Stomach (tissue), 9 donors: ENCODE results near the gene SCAMP2. TPM values are rescaled to one million over a fixed set of nuclear protein-coding genes. Genes with fewer than 3 reads are reported as not detected.

Experiments used
- DNase-seq, 2 donors: peaks; one replicate each; pipeline versions ENCODE4 v3.0.0 to v3.0.0-alpha.2; 2013 to 2019
- H3K27ac ChIP-seq, 5 donors: fragments of 200-600 bp in 4 of 5; sonication (generic) in 4 of 5; one replicate each; pipeline ENCODE4 v1.5.1; 2013 to 2019; ENCODE audit warnings: mild to moderate bottlenecking in 1 of 5, moderate library complexity in 1 of 5
- H3K27me3 ChIP-seq, 3 donors: fragments of 200-600 bp; sonication (generic); one replicate each; pipeline ENCODE4 v1.5.1; 2017 to 2019; ENCODE audit warnings: mixed run types in 1 of 3
- H3K36me3 ChIP-seq, 4 donors: fragments of 200-600 bp; sonication (generic); 1 replicate in 3 of 4; 2 replicates in 1 of 4; pipeline ENCODE4 v1.5.1; 2016 to 2019
- H3K4me1 ChIP-seq, 4 donors: fragments of 200-600 bp; sonication (generic); one replicate each; pipeline ENCODE4 v1.5.1; 2016 to 2019
- H3K4me3 ChIP-seq, 4 donors: fragments of 200-600 bp; sonication (generic) in 3 of 4; one replicate each; pipeline ENCODE4 v1.5.1; 2016 to 2019; ENCODE audit warnings: mild to moderate bottlenecking in 1 of 4
- H3K9me3 ChIP-seq, 4 donors: fragments of 200-600 bp; sonication (generic); one replicate each; pipeline ENCODE4 v1.5.1; 2016 to 2019
- CTCF ChIP-seq, 7 experiments: fragments of 450-650 bp in 4 of 7; fragments of 200-600 bp in 3 of 7; sonication (generic) in 3 of 7; IDR thresholded peaks; one replicate each; pipeline ENCODE4 v1.5.1; 2016 to 2019; ENCODE audit warnings: antibody characterized with exemption in 7 of 7, control low read depth in 2 of 7, mild to moderate bottlenecking in 1 of 7
- EP300 ChIP-seq: sonication (generic); formaldehyde crosslinking; IDR thresholded peaks from one replicate; pipeline ENCODE4 v1.6.1; 2017; ENCODE audit warnings: antibody characterized with exemption
- POLR2A ChIP-seq, 4 donors: fragments of 450-650 bp; IDR thresholded peaks; one replicate each; pipeline ENCODE4 v1.6.1; 2016; ENCODE audit warnings: antibody characterized with exemption in 4 of 4, control low read depth in 2 of 4, mild to moderate bottlenecking in 1 of 4, moderate library complexity in 1 of 4
- POLR2AphosphoS5 ChIP-seq, 3 donors: sonication (generic); formaldehyde crosslinking; IDR thresholded peaks; one replicate each; pipeline ENCODE4 v1.6.1; 2016; ENCODE audit warnings: antibody characterized with exemption in 3 of 3
- WGBS, 5 donors: extraction: QIAGEN DNeasy Blood & Tissue Kit in 3 of 5; methylation state at CpG; one replicate each; pipeline versions ENCODE4 v1.1.5 to v1.1.7; 2013 to 2018; 5-methylcytosine and 5-hydroxymethylcytosine counted together
- intact Hi-C: fragments of 100-400 bp; cut with DNase I; formaldehyde crosslinking; loops from one replicate; pipeline ENCODE4 v1.15.1; 2023; ENCODE audit warnings: low total_unique reads
- polyA plus RNA-seq, 3 donors: library from polyadenylated mRNA; stranded (reverse); fragments of 200-250 nt; gene quantifications; one replicate each; pipeline ENCODE4 v1.2.3, GENCODE V29; 2013
- total RNA-seq, 5 donors: library from RNA; depleted of rRNA; stranded (reverse); fragments of >200 nt; gene quantifications; one replicate each; pipeline versions ENCODE4 v1.1.0 to v1.2.3, GENCODE V29; 2014 to 2016
- donor health status: healthy with polysubstance abuse.
- donor health status: Bipolar disorder and iron deficiency.
- donor health status: healthy.

SCAMP2 gene
- total and polyA plus RNA-seq, 8 donors = 16.8 to 134 (median 38.9) TPM

GRCh38 chr15:74844319-74845207 is 28.6 kb downstream of the SCAMP2 start:
- intact Hi-C loops = loop anchor here (10.0 kb wide), 1 partner anchor 50 kb away; the partner anchor contains the start of gene MPI
- no peak for DNase-seq
- H3K36me3 ChIP-seq = peaks cover 27 to 76% (median 69%) of the 10 kb centered on the region in 4 donors
- peaks cover 22 to 60% (median 38%) of the 10 kb centered on the region in 4 donors for H3K4me1 ChIP-seq
- no peaks in the 10 kb centered on the region for H3K9me3 ChIP-seq
- TF ChIP-seq CTCF (IDR thresholded peaks at IDR 0.05) (no peak), POLR2A (IDR thresholded peaks at IDR 0.05) (no peak), POLR2AphosphoS5 (IDR thresholded peaks at IDR 0.05) (no peak), EP300 (no peak)
- no peak overlapping the region for H3K4me3 ChIP-seq
- WGBS, 5 donors = 68 to 76% (median 71%) methylated on average over 12 of the region's 12 CpGs
- H3K27me3 ChIP-seq = no peaks in the 10 kb centered on the region
- peak overlapping the region in 4 of 5 donors; percentile 8 to 91 (median 70) for H3K27ac ChIP-seq

- H3K27ac ChIP-seq = peak overlapping the region; percentile 85 to 93 (median 88)
- H3K36me3 ChIP-seq = peaks cover 27 to 76% (median 69%) of the 10 kb centered on the region in 4 donors
- intact Hi-C loops = loop anchor here (10.0 kb wide), 1 partner anchor 51 kb away; the partner anchor contains the start of gene MPI
- WGBS, 5 donors = 47 to 62% (median 55%) methylated on average over 5 to 12 of the region's 12 CpGs
- no peak for DNase-seq
- no peaks in the 10 kb centered on the region for H3K9me3 ChIP-seq
- no peak for TF ChIP-seq POLR2AphosphoS5 (IDR thresholded peaks at IDR 0.05)
- TF ChIP-seq CTCF (IDR thresholded peaks at IDR 0.05) = no peak
- no peak for TF ChIP-seq POLR2A (IDR thresholded peaks at IDR 0.05)
- TF ChIP-seq EP300 = no peak
- peak overlapping the region; percentile 75 to 84 (median 80) for H3K4me3 ChIP-seq
- no peaks in the 10 kb centered on the region for H3K27me3 ChIP-seq
- peaks cover 22 to 60% (median 38%) of the 10 kb centered on the region in 4 donors for H3K4me1 ChIP-seq
Observed at GRCh38 chr15:74843891-74844299, 29.3 kb downstream of the SCAMP2 start.

- Histone ChIP-seq H3K27me3 (no peaks in the 10 kb centered on the region), H3K36me3 (peaks cover 22 to 76% (median 69%) of the 10 kb centered on the region in 4 donors), H3K4me3 (peak overlapping the region; percentile 75 to 84 (median 80)), H3K27ac (peak overlapping the region; percentile 85 to 93 (median 88)), H3K4me1 (peaks cover 22 to 60% (median 38%) of the 10 kb centered on the region in 4 donors), H3K9me3 (no peaks in the 10 kb centered on the region)
- TF ChIP-seq CTCF (IDR thresholded peaks at IDR 0.05) = no peak
- TF ChIP-seq POLR2A (IDR thresholded peaks at IDR 0.05) = no peak
- TF ChIP-seq POLR2AphosphoS5 (IDR thresholded peaks at IDR 0.05) = no peak
- TF ChIP-seq EP300 = no peak
- intact Hi-C loops = loop anchor here (10.0 kb wide), 1 partner anchor 51 kb away; the partner anchor contains the start of gene MPI
- 16 to 19% (median 17%) methylated on average over 16 to 18 of the region's 18 CpGs for WGBS, 5 donors
- no peak for DNase-seq
Observed at GRCh38 chr15:74843445-74843828, 29.7 kb downstream of the SCAMP2 start.

GRCh38 chr15:74842581-74843444 is 30.4 kb downstream of the SCAMP2 start, which contains the start of gene ULK3:
TSS of gene ULK3 (minus strand) at chr15:74843156. CDS start at chr15:74843105, 51 bp downstream.
- H3K36me3 ChIP-seq = peaks cover 16 to 76% (median 69%) of the 10 kb centered on the region in 4 donors
- no peaks in the 10 kb centered on the region for H3K9me3 ChIP-seq
- intact Hi-C loops = loop anchor here (10.0 kb wide), 1 partner anchor 52 kb away; the partner anchor contains the start of gene MPI
- 0 to 1% (median 0%) methylated on average over 26 to 84 of the region's 84 CpGs for WGBS, 5 donors
- H3K4me3 ChIP-seq = peak within 1 kb of the TSS; percentile 75 to 84 (median 80)
- TF ChIP-seq POLR2A (IDR thresholded peaks at IDR 0.05) = no peak
- no peak for TF ChIP-seq EP300
- peak in 5 of 7 experiments; percentile 55 to 90 (median 64) for TF ChIP-seq CTCF (IDR thresholded peaks at IDR 0.05)
- peak; percentile 29 to 86 (median 36) for TF ChIP-seq POLR2AphosphoS5 (IDR thresholded peaks at IDR 0.05)
- H3K4me1 ChIP-seq = peaks cover 22 to 56% (median 37%) of the 10 kb centered on the region in 4 donors
- H3K27ac ChIP-seq = peak within 1 kb of the TSS; percentile 85 to 93 (median 88)
- H3K27me3 ChIP-seq = no peaks in the 10 kb centered on the region
- DNase-seq = peak; percentile 93 to 97
